T-cell (primary cell): Measurements from ENCODE around the gene ZDHHC6. TPM values are rescaled to one million over a fixed set of nuclear protein-coding genes. Genes with fewer than 3 reads are reported as not detected.

Experiments used
- ATAC-seq, 4 experiments: fragments of 200-7000 bp in 3 of 4; fragments of 150-1000 bp in 1 of 4; cut with Tn5 transposase; replicated peaks in 1 of 4; 1 replicate in 3 of 4; 2 replicates in 1 of 4; pipeline ENCODE4 v1.10.0; 2021; ENCODE audit warnings: moderate library complexity in 3 of 4, mild to moderate bottlenecking in 2 of 4, moderate number of reproducible peaks in 1 of 4
- CTCF ChIA-PET, 2 donors: fragments of 300-600 bp; sonication (Branson Sonifier 250); formaldehyde crosslinking; loops; one replicate each; lab custom pipeline; 2022; ENCODE audit warnings: antibody characterized with exemption in 2 of 2; lab: Charles Lee
- POLR2A ChIA-PET, 2 donors: fragments of 300-600 bp; sonication (Branson Sonifier 250); formaldehyde crosslinking; loops; one replicate each; lab custom pipeline; 2022; ENCODE audit warnings: antibody characterized with exemption in 2 of 2; lab: Charles Lee
- DNase-seq, 35 experiments: peaks; one replicate each; pipeline versions ENCODE4 v3.0.0 to v3.0.0-alpha.2; 2013 to 2023
- H3K27ac ChIP-seq: one replicate; pipeline ENCODE4 v1.5.1; 2013; ENCODE audit warnings: low read length
- H3K27me3 ChIP-seq, 2 experiments: replicated peaks in 1 of 2; 1 replicate in 1 of 2; 2 replicates in 1 of 2; pipeline versions ENCODE4 v1.6.1 to v1.7.0; 2013; ENCODE audit warnings: low read length in 1 of 2, mixed read lengths in 1 of 2; ENCODE audit not compliant: control insufficient read depth in 2 of 2, insufficient read depth in 2 of 2; ENCODE audit errors: extremely low read depth in 1 of 2
- H3K36me3 ChIP-seq, 2 donors: 1 replicate in 1 of 2; 2 replicates in 1 of 2; pipeline versions ENCODE4 v1.6.1 to v1.7.0; 2013; ENCODE audit warnings: low read length in 1 of 2; ENCODE audit not compliant: control insufficient read depth in 2 of 2, insufficient read depth in 1 of 2; ENCODE audit errors: extremely low read depth in 1 of 2
- H3K4me1 ChIP-seq, 2 experiments: 1 replicate in 1 of 2; 2 replicates in 1 of 2; pipeline versions ENCODE4 v1.6.1 to v1.7.0; 2013; ENCODE audit warnings: low read length in 2 of 2, mixed read lengths in 1 of 2; ENCODE audit not compliant: insufficient read depth in 2 of 2, control insufficient read depth in 1 of 2; ENCODE audit errors: extremely low read depth in 1 of 2
- H3K4me3 ChIP-seq, 2 donors: 1 replicate in 1 of 2; 2 replicates in 1 of 2; pipeline versions ENCODE4 v1.5.1 to v1.7.0; 2013; ENCODE audit warnings: mild to moderate bottlenecking in 2 of 2, low read length in 1 of 2, moderate library complexity in 1 of 2; ENCODE audit not compliant: control insufficient read depth in 1 of 2; ENCODE audit errors: extremely low read depth in 1 of 2
- H3K9me3 ChIP-seq: 2 replicates; pipeline ENCODE4 v1.7.0; 2013
- H3K27ac Mint-ChIP-seq, 2 donors: one replicate each; pipeline ENCODE4 v1.8.0; 2020 to 2021; ENCODE audit warnings: mild to moderate bottlenecking in 2 of 2, mixed read lengths in 2 of 2
- H3K27me3 Mint-ChIP-seq, 2 donors: one replicate each; pipeline ENCODE4 v1.8.0; 2021 to 2022; ENCODE audit warnings: mixed read lengths in 2 of 2
- H3K36me3 Mint-ChIP-seq: one replicate; pipeline ENCODE4 v1.8.0; 2021; ENCODE audit warnings: mixed read lengths
- H3K4me1 Mint-ChIP-seq, 3 donors: one replicate each; pipeline ENCODE4 v1.8.0; 2020 to 2022; ENCODE audit warnings: mixed read lengths in 3 of 3, mild to moderate bottlenecking in 1 of 3
- H3K4me3 Mint-ChIP-seq, 3 donors: one replicate each; pipeline ENCODE4 v1.8.0; 2020 to 2022; ENCODE audit warnings: mild to moderate bottlenecking in 3 of 3, mixed read lengths in 3 of 3, moderate library complexity in 3 of 3
- H3K9me3 Mint-ChIP-seq, 3 donors: one replicate each; pipeline ENCODE4 v1.8.0; 2020 to 2022; ENCODE audit warnings: mixed read lengths in 3 of 3
- WGBS: methylation state at CpG from one replicate; pipeline ENCODE4 v1.1.5; 2013; ENCODE audit warnings: missing lambda C conversion rate; ENCODE audit not compliant: insufficient coverage; 5-methylcytosine and 5-hydroxymethylcytosine counted together
- total RNA-seq, 35 experiments: library from RNA in 6 of 35; stranded (reverse) in 6 of 35; fragments of 120-200 nt in 1 of 35; gene quantifications; one replicate each; pipeline versions ENCODE4 v1.2.1 to v1.2.4 and lab custom pipeline; 2013 to 2026

Gene ZDHHC6
- total RNA-seq, 5 donors from 2014 or later (not counting 1 experiment from before 2014, with no cell fraction given), result 39.4 to 51.4 (median 45.9) TPM

- H3K4me3 Mint-ChIP-seq, result no peak overlapping the region
- H3K27me3 Mint-ChIP-seq, result no peaks in the 10 kb centered on the region
- no CpG with 5 or more reads among the region's 4 CpGs for WGBS
- Histone ChIP-seq H3K36me3 (peaks cover 6 to 14% of the 10 kb centered on the region in 2 donors), H3K27ac (peak overlapping the region; percentile 12), H3K4me3 (no peak overlapping the region), H3K27me3 (no peaks in the 10 kb centered on the region), H3K4me1 (peaks cover 0 to 25% of the 10 kb centered on the region in 2 experiments), H3K9me3 (no peaks in the 10 kb centered on the region)
- no peak overlapping the region for H3K27ac Mint-ChIP-seq
- no peak for DNase-seq
- H3K36me3 Mint-ChIP-seq, result peaks cover 28% of the 10 kb centered on the region
- POLR2A ChIA-PET, result no interaction called here
- CTCF ChIA-PET, result interaction anchor here in 1 of 2 donors (0.8 to 1.7 kb wide), 2 partner anchors 11 to 1314 kb away, joined by 4 to 12 read pairs; no protein-coding TSS in a partner anchor
- H3K9me3 Mint-ChIP-seq, result no peaks in the 10 kb centered on the region
- peaks cover 85 to 90% (median 90%) of the 10 kb centered on the region in 3 donors for H3K4me1 Mint-ChIP-seq
- ATAC-seq, result no peak
Observed at GRCh38 chr10:112385201-112385600, 61.5 kb downstream of the ZDHHC6 start.

DNA sequence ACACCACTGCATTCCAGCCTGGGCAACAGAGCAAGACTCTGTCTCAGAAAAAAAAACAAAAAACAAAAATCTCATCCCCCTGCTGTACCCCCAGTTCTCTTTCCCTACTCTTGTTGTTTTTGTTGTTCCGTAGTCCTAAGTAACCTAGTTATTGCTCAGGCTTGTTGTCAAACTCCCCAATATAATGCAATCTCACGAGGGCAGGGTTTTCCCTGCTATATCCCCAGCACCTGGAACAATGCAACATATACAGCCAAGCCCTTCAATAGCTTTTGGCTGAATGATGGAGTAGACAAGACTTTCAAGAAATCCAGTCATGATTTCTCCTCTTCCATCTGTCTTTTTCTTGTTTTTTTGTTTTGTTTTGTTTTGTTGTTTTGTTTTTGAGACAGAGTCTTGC lies 62.6 kb downstream of the ZDHHC6 start:
- Mint-ChIP-seq H3K36me3 (peaks cover 35% of the 10 kb centered on the region), H3K4me1 (peaks cover 86 to 90% (median 89%) of the 10 kb centered on the region in 3 donors), H3K9me3 (no peaks in the 10 kb centered on the region), H3K4me3 (no peak overlapping the region), H3K27me3 (no peaks in the 10 kb centered on the region), H3K27ac (no peak overlapping the region)
- ATAC-seq, result no peak
- Histone ChIP-seq H3K9me3 (no peaks in the 10 kb centered on the region), H3K36me3 (peaks cover 6 to 14% of the 10 kb centered on the region in 2 donors), H3K27ac (no peak overlapping the region), H3K4me1 (peaks cover 0 to 24% of the 10 kb centered on the region in 2 experiments), H3K4me3 (no peak overlapping the region), H3K27me3 (no peaks in the 10 kb centered on the region)
- DNase-seq, result no peak
- ChIA-PET CTCF (no interaction called here), POLR2A (no interaction called here)
- WGBS, result 100% methylated on average over 1 of the region's 2 CpGs

DNA sequence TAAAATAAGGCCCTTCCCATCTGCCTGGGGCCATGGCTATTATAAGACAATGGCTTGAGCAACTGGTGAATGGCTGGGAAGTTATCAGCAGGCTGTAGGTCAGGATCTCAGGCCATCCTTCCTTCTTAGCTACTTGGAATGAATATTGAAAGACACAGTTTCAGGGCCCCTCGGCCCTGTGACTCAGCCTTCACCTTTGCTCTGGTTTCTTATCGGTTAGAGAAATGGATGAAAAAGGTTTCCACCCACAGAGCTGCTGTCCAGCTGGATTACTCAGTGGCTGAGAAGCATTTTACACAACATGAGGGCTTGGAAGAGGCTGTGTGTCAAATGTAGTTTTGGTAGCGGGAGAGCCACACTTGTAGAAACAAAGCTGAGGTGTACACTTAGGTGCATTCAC lies 63.4 kb downstream of the ZDHHC6 start:
- peaks cover 6 to 20% of the 10 kb centered on the region in 2 donors for H3K36me3 ChIP-seq
- H3K27me3 ChIP-seq, result no peaks in the 10 kb centered on the region
- H3K4me3 ChIP-seq, result no peak overlapping the region
- Mint-ChIP-seq H3K27ac (peak overlapping the region in 1 of 2 donors; percentile 3), H3K4me3 (no peak overlapping the region), H3K27me3 (no peaks in the 10 kb centered on the region), H3K9me3 (no peaks in the 10 kb centered on the region), H3K4me1 (peaks cover 86 to 89% (median 89%) of the 10 kb centered on the region in 3 donors), H3K36me3 (peaks cover 35% of the 10 kb centered on the region)
- ChIA-PET CTCF (interaction anchor here in 1 of 2 donors (0.5 kb wide), 1 partner anchor 21 kb away, joined by 3 read pairs; no protein-coding TSS in a partner anchor), POLR2A (no interaction called here)
- ATAC-seq (no peak), DNase-seq (no peak)
- no peak overlapping the region for H3K27ac ChIP-seq
- no peaks in the 10 kb centered on the region for H3K9me3 ChIP-seq
- WGBS, result no CpG with 5 or more reads among the region's 3 CpGs
- peaks cover 0 to 29% of the 10 kb centered on the region in 2 experiments for H3K4me1 ChIP-seq

GRCh38 chr10:112382515-112383235 lies 64.0 kb downstream of the ZDHHC6 start:
- H3K27me3 Mint-ChIP-seq, result no peaks in the 10 kb centered on the region
- Histone ChIP-seq H3K27me3 (no peaks in the 10 kb centered on the region), H3K27ac (no peak overlapping the region), H3K36me3 (peaks cover 6 to 20% of the 10 kb centered on the region in 2 donors), H3K4me3 (no peak overlapping the region), H3K9me3 (no peaks in the 10 kb centered on the region), H3K4me1 (peaks cover 0 to 32% of the 10 kb centered on the region in 2 experiments)
- no peak overlapping the region for H3K4me3 Mint-ChIP-seq
- peaks cover 87 to 90% (median 89%) of the 10 kb centered on the region in 3 donors for H3K4me1 Mint-ChIP-seq
- ChIA-PET CTCF (interaction anchor here (0.5 to 0.6 kb wide), 2 partner anchors 21 to 88 kb away, joined by 3 to 9 read pairs; no protein-coding TSS in a partner anchor), POLR2A (no interaction called here)
- peaks cover 38% of the 10 kb centered on the region for H3K36me3 Mint-ChIP-seq
- H3K27ac Mint-ChIP-seq, result peak overlapping the region; percentile 17 to 31
- ATAC-seq (no peak), DNase-seq (no peak)
- H3K9me3 Mint-ChIP-seq, result no peaks in the 10 kb centered on the region
- 95% methylated on average over 4 of the region's 9 CpGs for WGBS

Other genes with a start within 250 kb of the ZDHHC6 start
- not detected for gene TECTB, start 163.5 kb downstream of the ZDHHC6 start, total RNA-seq
- gene ACSL5, start 72.8 kb downstream of the ZDHHC6 start, total RNA-seq, result 10 to 100 TPM; 36.0 to 48.9 (median 39.9) TPM
- 10 to 100 TPM; 41.3 to 53.6 (median 43.5) TPM for gene VTI1A, start 301 bp upstream of the ZDHHC6 start, total RNA-seq